GM12892 (cell line): ENCODE results near the gene PELO.
"Not testable (repeated sequence)": the region's sequence is repeated elsewhere in the genome, so short reads cannot be mapped to it uniquely, and the experiment has no call there.

Source experiments
- POLR2A ChIP-seq: IDR thresholded peaks from 2 replicates; pipeline ENCODE4 v1.6.1; 2011; ENCODE audit warnings: low read depth, low read length, control low read depth
- POLR2AphosphoS5 ChIP-seq: IDR thresholded peaks from 2 replicates; pipeline ENCODE4 v1.6.1; 2011; ENCODE audit warnings: low read depth, low read length, control low read depth
- TAF1 ChIP-seq: IDR thresholded peaks from 2 replicates; pipeline ENCODE4 v1.6.1; 2011; ENCODE audit warnings: low read depth, mild to moderate bottlenecking, control low read depth, low read length, borderline replicate concordance

- not testable (repeated sequence) for TF ChIP-seq POLR2A, TAF1, POLR2AphosphoS5
These were observed 42.8 kb upstream of the PELO start for GRCh38 chr5:52744867-52745458.
